Caki2 (cell line): ENCODE data around the gene EHD3. TPM values are rescaled to one million over a fixed set of nuclear protein-coding genes. Genes with fewer than 3 reads are reported as not detected.
A peak's percentile ranks its signal among the peaks of the same experiment; 100 is the strongest.

Source experiments
- DNase-seq: peaks from one replicate; pipeline ENCODE4 v3.0.0-alpha.2; 2015; ENCODE audit warnings: low read depth
- in situ Hi-C: cut with HindIII; loops from 2 replicates; pipeline ENCODE4 v1.10.0; 2016; ENCODE audit warnings: low sequenced_read_pairs, low pct_unique_long_range_greater_than_20kb, mixed read lengths
- total RNA-seq: library from RNA; depleted of rRNA; stranded (reverse); fragments of >200 nt; shearing (Covaris generic); gene quantifications from 2 replicates; pipeline ENCODE4 v1.2.3, GENCODE V29; 2014; ENCODE audit warnings: low replicate concordance; rRNA removed

EHD3 gene
- total RNA-seq = 8.6 and 8.9 TPM in 2 replicates

DNA sequence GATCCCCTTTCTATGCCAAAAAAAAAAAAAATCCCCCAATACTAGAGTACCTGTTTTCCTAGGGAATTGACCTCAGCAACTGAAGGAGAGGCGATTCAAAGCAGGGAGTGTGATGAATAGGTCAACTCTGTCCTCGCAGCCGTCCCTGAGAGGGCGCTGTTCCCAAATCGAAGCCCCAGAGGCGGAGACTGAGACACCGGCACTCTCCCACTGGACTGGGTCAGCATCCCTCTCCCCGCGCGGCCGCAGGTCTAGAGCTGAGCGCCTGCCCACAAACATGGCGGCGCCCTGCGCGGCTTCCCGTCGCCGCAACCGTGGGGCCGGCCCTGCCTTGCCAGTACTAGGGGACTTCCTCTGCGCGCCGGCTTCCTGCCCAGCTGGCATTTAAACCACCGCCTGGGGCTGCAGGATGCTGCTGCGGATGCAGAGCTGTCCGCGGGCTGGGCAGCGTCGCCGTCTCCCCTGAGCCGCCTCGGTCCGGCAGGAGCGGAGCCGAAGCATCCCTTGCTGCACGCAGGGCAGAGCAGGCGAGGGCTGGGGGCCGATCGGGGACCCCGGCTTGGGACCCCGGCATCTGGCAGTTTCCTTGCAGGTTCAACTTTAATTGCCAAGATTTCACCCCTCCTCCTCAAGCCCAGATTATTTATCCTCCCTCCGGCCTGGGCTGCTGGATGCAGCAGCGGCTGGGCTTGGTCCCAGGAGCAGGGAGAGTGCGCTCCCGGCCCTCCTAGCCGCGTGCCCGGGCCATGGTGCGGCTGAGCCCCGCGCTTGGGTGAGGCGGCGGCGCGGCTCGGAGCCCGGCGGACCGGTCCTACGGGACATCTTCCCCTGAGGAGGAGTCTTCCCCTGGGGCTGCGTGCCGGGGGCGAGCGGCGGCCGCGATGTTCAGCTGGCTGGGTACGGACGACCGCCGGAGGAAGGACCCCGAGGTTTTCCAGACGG lies at the start of gene EHD3:
Gene EHD3, plus strand, starts transcription at position 412 of the 942 bp plus-strand sequence. Its CDS starts 470 bp downstream, at position 882.
- DNase-seq = peak; percentile 88
- in situ Hi-C loops = no loop called here

DNA sequence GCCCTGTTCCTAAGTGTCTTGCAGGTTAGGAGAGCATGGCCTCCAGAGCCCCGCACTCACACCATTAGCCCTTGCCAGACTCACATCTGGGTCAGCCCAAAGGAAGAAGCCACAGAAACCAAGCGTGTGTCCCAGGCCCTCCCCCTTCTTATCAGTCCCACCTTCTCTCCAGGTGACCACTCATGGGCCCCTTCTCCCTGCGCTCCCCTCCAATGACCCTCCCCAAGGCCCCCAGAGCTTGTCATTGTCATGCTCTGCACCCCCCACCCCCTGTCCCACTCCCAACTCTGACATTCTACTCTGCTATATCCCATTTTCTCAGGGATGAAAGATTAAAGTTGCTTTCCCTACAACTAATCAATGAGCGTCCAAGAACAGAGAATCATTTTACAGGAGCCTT lies 46.8 kb upstream of the EHD3 start:
- DNase-seq = no peak
- in situ Hi-C loops = no loop called here

DNA sequence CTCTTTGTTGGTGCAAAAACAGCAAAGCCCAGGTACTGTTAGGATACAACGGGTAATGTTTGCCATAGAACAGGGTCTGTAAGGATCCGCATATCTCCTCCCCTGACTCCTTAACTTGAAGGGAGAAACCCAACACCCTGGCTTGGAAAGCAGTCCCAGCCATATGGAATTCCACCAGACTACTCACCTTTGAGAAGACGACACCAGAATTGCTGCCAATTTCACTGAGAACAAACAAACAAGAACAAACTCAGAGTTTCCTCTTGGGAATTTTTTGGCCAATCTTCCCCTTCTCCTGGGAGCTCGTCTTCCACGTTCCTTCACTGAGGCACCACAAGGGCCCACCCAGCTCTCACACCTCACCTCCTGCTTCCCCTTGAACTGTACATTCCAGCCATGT lies 45.8 kb upstream of the EHD3 start:
- in situ Hi-C loops = no loop called here
- no peak for DNase-seq

DNA sequence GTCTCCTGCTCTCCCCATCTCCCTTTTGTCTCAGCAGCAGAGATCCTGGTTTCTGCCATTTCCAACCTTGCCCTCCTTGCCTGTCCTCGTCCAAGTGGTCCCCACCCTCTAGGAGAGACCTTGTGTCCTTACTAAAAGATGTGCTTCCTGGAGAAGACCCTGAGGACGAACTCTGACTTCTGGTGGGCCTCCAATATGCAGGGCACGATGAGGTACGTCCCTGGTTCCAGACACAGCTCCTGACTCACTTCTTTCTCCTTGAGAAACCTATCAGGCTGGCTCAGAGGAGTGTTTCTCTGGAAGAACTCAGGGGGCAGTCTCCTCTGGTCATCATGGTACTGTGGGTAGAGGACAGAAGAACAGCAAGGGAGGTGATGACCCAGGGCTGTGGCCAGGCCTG lies 44.8 kb upstream of the EHD3 start:
- in situ Hi-C loops = no loop called here
- no peak for DNase-seq

DNA sequence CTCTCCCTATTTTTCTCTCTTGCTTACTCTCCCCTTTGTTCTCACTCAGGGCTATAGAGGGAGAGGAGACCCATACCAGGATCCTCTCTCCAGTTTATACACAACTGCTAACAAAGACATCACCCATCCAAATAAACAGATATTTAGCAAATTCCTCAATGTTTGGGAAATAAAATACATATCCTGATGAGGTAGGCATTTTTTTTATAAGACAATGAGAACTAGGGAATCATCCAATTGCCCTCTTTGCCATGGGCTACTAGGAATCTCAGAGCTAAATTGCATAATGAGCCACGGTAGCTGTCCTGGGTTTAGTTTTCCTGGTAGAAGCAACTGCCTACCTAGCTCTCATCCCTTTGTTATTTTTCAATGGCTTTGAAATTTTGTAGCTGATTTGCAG lies 43.8 kb upstream of the EHD3 start:
- in situ Hi-C loops = no loop called here
- no peak for DNase-seq

DNA sequence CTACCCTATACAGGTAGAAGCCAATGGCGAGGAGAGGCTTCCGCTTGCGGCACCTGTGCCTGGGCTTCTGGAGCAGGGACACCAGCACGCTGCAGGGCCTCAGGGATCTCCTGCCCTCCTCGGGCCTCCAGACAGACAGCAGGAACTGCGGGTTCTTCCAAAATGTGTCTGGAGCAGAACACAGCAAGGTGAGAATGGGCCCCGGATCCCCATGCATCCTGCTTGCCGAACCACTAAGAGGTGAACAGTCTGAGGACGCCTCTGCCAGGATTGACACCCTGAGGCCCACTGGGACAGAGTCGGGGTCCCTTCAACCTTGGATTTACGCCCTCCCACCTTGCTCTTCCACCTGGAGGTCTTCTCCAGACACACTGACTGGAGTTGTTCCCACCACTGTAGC lies 42.0 kb upstream of the EHD3 start:
- DNase-seq = no peak
- in situ Hi-C loops = no loop called here

DNA sequence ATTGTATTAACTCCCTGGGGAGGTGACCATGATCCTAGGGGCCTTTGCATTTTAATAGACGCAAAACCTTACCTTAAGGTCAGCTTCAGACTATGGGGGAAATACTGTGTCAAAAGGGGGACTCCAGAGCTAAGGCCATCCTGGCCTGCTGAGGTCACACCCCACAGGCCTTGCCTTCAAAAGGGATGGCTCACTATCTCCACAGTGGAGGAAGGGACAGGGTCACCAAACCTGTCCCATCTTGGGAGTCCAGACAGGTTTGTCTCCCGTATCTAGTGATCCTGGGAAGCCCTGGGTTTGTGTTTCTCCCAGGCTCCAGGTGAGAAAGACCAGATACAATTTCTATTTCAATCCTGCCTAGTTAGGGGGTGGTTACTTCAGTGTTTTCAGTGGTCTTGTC lies 41.6 kb upstream of the EHD3 start:
- no peak for DNase-seq
- in situ Hi-C loops = no loop called here

DNA sequence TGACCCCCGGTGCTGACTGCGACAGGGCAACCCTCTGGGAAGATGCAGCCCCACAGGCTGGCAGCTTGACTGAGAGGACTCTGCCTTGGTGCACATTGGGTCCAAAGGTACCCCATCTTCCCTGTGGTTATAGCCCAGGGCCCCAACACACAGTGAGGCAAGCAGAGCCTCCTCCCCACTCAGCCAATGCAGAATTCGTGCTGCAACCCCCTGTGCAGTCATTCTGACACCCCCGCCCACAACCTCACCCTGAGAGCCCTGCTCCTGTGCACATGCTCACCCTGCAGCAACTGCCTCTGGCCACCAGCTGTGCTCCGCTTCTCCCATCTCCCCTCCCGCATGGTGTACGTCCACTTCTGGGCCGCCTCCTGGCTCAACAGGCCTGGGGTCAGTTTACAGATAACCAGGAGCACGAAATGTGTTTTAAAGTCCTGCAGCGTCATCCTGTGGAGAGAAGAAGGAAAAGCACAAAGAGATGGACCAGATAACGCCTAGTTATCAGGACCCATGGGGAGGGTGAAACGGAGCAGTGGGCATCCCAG lies 41.0 kb upstream of the EHD3 start:
- no peak for DNase-seq
- in situ Hi-C loops = no loop called here

DNA sequence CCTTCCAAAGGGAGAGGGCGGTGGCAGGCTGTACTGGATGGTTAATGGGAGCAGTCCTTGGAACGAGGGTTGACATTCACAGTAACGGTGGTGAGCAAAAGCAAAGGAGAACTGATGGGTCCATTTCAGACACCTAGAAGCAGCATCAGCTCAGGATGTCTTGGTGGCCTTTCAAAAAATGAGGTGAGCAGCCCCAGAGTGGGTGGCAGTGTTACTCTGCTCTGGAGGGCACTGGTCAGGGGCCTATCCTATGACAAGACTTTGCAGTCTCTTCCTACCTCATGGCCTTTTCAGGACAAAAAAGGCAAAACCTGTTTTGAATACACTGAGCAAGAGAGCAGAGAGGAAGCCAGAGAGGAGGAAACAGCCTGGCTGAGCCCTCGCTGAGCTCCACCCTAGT lies 40.1 kb upstream of the EHD3 start:
- in situ Hi-C loops = no loop called here

DNA sequence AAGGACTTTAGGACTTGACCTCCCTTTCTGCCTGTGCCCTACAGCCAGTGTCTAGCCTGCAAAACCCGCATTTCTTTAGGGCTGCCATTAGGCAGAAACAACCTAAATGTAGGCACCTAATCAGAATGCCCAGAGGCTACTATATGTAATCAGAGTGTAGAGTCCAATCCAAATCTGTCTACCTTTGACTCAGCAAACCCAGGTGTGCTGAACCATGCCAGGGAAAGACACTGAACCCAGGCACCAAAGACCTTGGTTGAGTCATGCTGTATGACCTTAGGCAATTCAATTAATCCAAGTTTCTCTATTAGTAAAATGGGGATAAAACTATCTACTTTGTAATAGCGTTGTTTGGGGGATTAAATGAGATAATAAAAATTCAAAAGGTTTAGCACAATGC lies 37.3 kb upstream of the EHD3 start:
- in situ Hi-C loops = no loop called here
- DNase-seq = no peak

More for the DNA sequence above, 40.1 kb upstream of the EHD3 start:
- DNase-seq = no peak

DNA sequence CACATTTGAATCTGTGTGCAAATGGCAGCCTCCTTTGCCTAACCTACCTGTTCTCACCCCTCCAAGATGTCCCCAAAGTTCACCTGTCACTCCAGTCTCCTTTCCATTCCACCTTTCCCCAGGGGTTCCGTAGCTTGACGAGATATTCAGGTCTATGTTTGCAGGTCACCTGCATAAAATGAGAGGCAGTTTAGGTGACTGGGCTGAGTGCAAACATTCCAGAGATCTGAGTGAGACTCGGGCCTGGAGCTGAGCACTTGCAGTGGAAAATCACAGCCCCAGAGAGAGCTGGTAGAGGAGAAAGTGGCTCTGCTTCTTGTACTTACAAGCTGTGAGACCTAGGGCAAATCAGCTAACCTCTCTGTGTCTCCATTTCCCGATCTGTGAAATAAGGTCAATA lies 36.8 kb upstream of the EHD3 start:
- in situ Hi-C loops = no loop called here
- no peak for DNase-seq

DNA sequence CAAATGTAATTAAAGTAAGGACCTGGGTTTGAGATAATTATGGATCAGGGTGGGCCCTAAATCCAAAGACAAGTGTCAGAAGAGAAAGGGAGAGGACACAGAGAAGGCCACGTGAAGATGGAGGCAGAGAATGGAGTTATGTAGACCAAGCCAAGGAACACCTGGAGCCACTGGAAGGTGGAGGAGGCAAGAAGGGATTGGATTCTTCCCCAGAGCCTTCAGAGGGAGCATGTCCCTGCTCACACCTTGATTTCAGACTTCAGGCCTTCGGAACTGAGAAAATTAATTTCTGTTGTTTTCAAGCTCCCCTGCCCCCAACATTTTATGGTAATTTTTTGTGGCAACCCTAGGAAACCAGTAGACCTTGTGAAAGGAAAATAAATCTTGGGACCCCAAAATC lies 36.3 kb upstream of the EHD3 start:
- in situ Hi-C loops = no loop called here
- no peak for DNase-seq

DNA sequence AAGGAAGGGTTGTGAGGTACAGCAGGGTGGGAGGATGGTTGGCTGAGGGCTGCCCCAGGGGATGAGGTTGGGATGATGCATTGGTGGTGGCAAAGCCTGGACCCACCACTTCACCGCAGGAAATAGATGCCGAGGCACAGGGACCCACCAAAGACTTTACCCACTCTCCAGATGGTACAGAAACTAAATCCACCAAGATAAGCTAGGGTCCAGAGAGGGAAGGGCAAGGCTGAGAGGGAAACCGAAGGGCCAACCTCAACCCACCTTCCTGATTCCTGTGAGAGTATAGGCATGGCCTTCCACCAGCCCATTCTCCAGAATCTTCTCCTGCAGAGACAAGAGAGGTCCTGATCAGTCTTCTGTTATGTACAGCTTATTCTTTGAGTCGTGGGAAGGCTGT lies 34.7 kb upstream of the EHD3 start:
- DNase-seq = no peak
- in situ Hi-C loops = no loop called here

DNA sequence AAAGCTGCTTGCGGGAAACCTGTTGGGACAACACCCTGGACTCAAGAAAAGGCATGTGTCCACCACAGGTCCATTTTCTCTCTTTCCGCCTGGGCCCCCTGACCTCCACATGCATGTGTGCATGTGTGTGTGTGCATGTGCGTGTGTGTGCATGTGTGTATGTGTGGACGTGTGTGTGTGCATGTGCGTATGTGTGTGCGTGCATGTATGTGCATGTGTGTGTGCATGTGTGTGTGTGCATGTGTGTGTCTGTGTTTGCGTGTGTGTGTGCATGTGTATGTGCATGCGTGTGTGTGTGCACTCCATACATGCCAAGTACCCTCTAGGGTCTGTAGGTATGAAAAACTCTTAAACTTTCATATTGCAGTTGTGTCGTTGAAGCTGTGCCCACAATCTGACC lies 33.0 kb upstream of the EHD3 start:
- in situ Hi-C loops = no loop called here
- DNase-seq = no peak

DNA sequence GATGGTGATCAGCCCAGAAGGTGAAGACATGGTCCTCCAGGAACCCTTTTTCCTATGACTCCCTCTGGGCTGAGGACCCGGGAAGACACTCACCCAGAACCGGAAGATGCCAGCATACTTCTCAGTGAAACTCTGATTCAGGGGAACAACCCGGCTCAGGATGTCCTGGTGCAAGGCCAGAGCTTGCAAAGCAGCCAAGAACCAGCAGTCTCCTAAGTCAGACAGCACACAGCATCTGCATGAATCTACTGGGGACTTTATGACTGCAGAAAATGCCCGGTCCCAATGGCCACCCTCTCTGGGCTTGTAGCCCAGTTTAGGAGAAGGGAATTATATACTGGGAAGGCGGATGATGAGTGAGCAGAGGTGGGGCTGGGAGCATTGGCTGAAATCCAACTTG lies 31.9 kb upstream of the EHD3 start:
- DNase-seq = no peak
- in situ Hi-C loops = no loop called here

DNA sequence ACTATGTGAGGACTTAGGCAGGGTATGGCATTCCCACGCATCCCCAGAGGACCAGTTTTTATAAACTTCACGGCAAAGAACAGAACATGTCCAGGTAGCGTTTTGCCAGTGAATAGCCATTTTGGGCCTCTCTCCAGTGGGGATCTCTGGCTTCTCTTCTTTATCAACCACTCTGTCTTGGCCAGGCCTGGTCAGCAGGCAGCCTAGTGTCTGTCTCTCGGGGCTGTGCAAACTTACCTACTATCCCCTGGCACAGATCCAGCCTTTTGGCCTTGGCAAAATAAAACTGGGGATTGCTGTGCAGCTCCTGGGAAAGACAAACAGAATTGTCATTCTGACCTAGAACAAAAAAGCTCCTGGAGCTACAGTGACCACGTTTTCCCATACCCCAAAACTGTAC lies 31.1 kb upstream of the EHD3 start:
- in situ Hi-C loops = no loop called here
- no peak for DNase-seq

DNA sequence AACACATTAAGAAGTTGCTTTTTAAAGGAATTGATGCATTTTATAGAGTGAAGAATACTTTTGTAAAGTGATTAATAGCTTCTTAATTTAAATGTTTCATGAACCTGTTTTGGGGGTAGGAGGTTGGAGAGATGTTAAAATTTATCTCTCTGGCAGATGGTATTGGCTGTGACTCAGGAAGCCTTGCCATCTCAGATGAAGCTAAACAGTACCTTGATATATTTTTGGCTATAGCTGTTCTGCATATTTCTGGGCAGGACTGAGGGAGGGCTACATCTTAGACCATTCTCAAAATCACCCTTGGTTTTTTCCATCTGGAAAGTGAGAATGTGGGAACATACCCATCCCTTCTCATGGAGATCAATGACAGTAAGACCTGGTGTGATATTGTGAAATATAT lies 30.0 kb upstream of the EHD3 start:
- DNase-seq = no peak
- in situ Hi-C loops = no loop called here

DNA sequence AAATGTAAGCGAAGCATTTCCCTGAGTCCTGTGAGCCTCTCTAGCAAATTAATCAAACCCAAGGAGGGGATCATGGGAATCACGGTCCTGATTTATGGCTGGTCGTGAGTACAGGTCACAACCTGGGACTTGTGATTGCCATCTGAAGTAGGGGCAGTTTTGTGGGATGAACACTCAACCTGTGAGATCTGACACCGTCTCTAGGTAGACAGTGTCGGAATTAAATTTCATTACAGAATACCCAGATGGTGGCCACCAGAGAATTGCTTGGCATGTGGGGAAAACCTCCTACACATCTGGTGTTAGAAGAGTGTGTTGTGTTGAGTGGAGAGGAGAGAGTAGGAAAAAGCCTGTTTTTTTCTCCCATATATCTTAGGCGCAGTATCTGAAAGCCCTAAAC lies 29.2 kb upstream of the EHD3 start:
- in situ Hi-C loops = no loop called here
- DNase-seq = no peak

DNA sequence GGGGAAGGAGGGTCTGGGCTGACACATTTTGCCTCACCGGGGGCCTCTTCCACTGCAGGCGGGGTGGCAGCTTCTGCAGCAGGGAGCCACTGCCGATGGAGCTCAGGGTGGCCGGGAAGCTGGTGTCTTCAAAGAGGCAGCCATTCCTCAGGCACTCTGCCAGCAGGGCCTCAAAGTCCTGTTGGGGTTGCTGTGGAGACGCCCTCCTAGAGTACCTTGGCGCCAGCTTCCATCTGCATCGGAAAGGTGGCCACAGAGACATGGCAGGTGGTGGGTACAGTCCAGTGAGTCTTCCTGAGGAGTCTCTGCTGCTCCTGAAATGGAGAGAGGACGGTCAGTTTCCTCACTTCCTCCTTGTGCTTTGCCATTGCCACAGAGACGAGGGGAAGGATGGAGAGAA lies 28.8 kb upstream of the EHD3 start:
- in situ Hi-C loops = no loop called here
- no peak for DNase-seq

DNA sequence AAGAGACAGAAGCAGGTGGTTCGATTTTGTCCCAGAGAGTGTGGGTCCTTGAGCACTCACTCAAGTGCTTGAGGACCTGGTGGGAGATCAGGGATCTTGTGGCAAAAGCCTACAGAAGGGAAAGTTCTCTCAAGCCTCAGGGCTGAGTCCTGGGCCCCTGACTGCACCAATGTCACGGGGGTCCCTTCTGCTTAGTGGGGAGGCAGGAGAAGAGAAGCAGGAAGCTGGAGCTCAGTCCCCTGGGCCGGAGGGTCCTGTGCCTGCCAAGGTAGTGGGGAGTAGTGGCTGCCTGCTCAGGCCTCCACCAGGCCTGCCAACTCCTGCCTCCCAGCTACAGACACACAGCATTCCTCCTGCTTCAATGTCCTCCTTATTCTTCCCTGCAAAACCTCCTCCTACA lies 28.3 kb upstream of the EHD3 start:
- DNase-seq = no peak
- in situ Hi-C loops = no loop called here
